ENCODE results near the gene RNF207.

The RNF207 gene

DNA sequence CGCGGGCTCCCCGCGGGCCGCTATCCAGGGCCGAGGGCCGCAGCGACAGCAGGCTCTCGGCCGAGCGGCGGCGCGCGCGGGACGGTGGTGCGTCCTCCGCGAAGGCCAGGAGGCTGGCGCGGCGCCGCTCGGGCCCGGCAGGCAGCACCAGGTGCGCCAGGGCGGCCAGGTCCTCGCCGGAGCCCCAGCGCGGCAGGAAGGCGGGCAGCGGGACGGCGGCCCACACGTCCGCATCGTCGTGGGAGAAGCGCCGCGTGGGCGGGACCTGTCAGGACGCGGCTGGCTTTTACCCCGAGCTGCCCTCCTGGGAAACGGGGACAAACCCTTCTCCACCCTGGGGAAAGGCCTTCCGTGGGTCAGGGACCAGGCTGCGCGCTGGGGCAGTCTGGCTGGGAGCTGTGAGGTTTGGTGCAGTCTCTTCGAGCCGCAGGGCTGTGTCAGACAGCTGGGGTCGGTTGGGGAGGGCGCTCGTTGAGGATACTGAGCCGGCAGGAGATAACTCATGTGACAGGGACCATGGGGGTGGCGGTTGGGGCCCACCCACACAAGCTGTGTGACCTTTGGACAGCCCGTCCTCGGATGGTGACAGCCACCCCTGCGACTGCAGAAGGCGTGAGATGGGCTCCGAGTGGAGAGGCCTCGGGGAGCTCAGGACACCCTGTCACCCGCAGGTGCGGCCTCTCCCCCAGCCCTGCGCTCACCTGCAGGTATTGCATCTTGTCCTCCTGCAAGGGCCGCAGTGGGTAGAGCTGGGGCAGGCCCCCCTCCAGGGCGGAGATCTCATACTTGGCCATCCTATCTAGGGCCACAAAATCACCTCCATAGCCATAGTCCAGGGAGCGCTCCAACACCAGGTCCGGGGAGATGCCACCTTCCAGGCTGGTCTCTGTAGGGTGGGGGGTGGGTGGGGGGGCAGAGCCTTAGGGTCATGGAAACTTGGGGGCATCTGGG, 44.1 kb downstream of the RNF207 start:
- no peak for DNase-seq

GRCh38 chr1:6251233-6251632, 45.3 kb downstream of the RNF207 start:
- DNase-seq: no peak

DNA sequence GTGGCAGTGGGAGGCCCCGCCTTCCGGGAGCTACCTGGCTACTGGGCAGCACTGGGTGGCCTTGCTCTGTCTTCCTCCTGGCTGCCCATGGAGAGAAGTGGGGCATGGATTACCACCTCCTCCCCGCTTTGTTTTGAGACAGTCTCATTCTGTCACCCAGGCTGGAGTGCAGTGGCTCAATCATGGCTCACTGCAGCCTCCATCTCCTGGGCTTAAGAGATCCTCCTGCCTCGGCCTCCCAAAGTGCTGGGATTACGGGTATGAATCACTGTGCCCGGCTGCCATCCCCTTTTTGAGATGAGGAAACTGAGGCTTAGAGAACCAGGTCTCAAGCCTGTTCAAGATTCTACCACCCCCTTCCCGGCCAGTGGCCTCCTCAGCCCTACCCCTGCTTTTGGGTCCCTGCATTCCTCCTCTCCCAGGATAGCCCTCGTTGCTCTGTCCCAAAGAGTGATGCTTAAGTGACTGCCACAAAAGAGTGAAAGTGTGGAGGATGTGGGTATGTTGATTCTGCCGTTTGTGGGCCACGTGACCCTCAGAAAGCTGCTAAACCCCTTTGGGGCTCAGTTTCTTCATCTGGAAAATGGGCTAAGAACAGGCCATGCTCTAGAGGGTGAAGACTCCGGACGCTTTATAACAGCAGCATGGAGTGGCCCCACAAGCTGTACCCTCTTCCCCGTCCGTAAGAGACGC, 45.9 kb downstream of the RNF207 start:
- DNase-seq: no peak

- no peak for DNase-seq
Observed at GRCh38 chr1:6252374-6252710, 46.4 kb downstream of the RNF207 start.

DNA sequence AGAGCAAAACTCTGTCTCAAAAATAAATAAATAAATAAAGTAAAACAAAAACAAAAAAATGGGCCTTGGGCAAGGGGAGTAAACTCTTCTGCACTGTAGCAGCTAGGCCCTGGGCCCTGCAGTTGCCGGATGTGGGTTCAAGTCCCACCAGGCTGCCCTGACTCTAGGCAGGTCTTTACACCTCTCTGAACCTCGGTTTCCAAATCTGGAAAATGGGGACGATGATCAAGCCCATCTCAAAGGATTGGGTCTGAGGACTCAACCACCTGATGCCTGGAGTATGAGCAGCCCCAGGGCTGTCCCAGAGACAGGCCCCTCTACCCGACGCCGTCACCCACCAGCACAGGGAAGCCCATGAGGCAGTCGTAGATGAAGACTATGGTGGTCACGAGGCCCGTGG, 47.5 kb downstream of the RNF207 start:
- no peak for DNase-seq

- no peak for DNase-seq
Observed at GRCh38 chr1:6254691-6255090, 48.8 kb downstream of the RNF207 start.

GRCh38 chr1:6256645-6257044, 50.7 kb downstream of the RNF207 start:
- no peak for DNase-seq

GRCh38 chr1:6257541-6258069, 51.7 kb downstream of the RNF207 start:
- no peak for DNase-seq

- no peak for DNase-seq
Observed at GRCh38 chr1:6258675-6259074, 52.8 kb downstream of the RNF207 start.

GRCh38 chr1:6259491-6260362, 53.8 kb downstream of the RNF207 start:
- peak; percentile 63 for DNase-seq

DNA sequence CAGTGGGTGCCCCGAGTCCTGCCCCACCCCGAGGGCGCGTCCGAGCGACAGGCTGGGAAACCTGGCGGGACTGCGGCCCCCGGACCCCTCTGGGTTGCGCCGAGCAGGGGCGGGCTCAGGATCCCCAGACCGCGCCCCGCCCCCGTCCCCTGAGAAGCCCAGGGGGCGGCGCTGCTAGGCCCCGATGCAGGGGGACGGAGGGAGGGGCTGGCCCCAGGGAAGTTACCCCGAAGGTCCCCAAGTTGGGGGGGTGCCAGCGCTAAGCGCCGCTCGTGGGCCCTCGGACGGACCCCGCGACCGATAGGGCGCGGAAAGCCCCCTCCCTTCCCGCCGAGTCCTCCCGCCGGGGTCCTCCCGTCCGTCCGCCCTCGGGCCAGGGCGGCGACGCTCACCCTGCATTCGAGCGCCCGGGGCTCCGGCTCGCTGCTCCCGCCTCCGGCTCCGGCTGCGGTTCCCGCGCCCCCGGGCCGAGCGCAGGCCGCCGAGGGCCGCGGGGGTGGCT, 54.6 kb downstream of the RNF207 start:
- DNase-seq: no peak

- DNase-seq: peak; percentile 18
Observed at GRCh38 chr1:6260961-6261614, 55.2 kb downstream of the RNF207 start, which contains the start of gene GPR153. TSS of gene GPR153 (minus strand) at chr1:6261098. CDS start at chr1:6254905, 6,193 bp downstream.

GRCh38 chr1:6261615-6261995, 55.7 kb downstream of the RNF207 start:
- no peak for DNase-seq

GRCh38 chr1:6262555-6263420, 56.9 kb downstream of the RNF207 start:
- no peak for DNase-seq

GRCh38 chr1:6263716-6264115, 57.8 kb downstream of the RNF207 start:
- DNase-seq: no peak

- DNase-seq: no peak
Observed at GRCh38 chr1:6265151-6265550, 59.2 kb downstream of the RNF207 start.

- DNase-seq: no peak
Observed at GRCh38 chr1:6266641-6267040, 60.7 kb downstream of the RNF207 start.

- DNase-seq: no peak
Observed at GRCh38 chr1:6267686-6268322, 61.9 kb downstream of the RNF207 start.

DNA sequence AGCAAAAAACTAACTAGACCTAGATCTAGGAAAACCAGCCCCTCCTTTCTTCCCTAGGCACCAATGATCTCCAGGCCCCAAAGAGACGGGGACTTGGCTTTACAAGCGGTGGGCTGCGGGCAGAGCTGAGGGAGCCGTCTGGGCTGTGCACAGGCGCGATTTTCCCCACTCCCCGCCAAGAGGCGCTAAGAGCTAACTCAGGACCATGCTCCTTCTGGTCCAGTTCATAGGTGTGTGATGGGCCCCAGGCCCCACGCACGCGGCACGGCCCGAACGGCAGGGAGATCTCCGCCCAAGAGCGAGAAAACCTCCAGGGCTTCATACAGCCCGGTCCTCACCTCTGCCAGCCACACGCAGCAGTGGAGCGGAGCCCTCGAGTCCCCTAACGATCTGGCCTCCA, 62.5 kb downstream of the RNF207 start:
- DNase-seq: no peak

DNA sequence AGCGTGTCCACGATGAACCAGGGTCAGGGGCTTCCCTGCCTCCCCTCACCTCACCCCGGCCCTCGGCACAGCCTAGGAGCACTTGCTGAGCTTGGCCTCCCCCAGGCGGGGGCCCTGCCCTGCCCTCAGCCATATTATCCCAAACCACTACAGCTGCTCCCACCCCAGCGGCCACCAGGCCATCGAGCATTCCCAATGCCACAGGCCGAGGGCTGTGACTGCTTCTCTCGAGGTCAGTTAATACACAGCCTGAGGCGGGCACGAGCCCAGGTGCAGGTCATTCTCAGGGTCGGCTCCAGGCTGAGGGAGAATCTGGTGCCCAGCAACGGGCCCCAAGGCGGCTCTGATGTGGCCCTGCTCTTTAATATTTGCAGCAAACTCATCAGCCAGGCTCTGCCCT, 63.4 kb downstream of the RNF207 start:
- no peak for DNase-seq

All from activated effector memory CD4-positive, alpha-beta T cell treated with Interleukin-2 at 50 U/mL for 16 hours (primary cell).